Chondrocyte (in vitro differentiated cells): ENCODE measurements around the gene PTPRU. TPM values are rescaled to one million over a fixed set of nuclear protein-coding genes. Genes with fewer than 3 reads are reported as not detected.
A peak's percentile ranks its signal among the peaks of the same experiment; 100 is the strongest.

Experiments used
- DNase-seq: peaks from one replicate; pipeline ENCODE4 v3.0.0; 2021; ENCODE audit warnings: mixed read lengths, low spot score
- H3K27ac Mint-ChIP-seq: one replicate; pipeline ENCODE4 v1.8.0; 2021; ENCODE audit warnings: mild to moderate bottlenecking, moderate library complexity, mixed read lengths; ENCODE audit not compliant: unreplicated experiment
- H3K27me3 Mint-ChIP-seq: 2 replicates; pipeline ENCODE4 v1.8.0; 2021; ENCODE audit warnings: low read depth, mixed read lengths
- H3K36me3 Mint-ChIP-seq: 2 replicates; pipeline ENCODE4 v1.8.0; 2021; ENCODE audit warnings: low read depth, mixed read lengths
- H3K4me1 Mint-ChIP-seq: 2 replicates; pipeline ENCODE4 v1.8.0; 2021; ENCODE audit warnings: low read depth, mild to moderate bottlenecking, mixed read lengths
- H3K4me3 Mint-ChIP-seq: one replicate; pipeline ENCODE4 v1.8.0; 2021; ENCODE audit warnings: mild to moderate bottlenecking, moderate library complexity, mixed read lengths; ENCODE audit not compliant: unreplicated experiment
- H3K9me3 Mint-ChIP-seq: 2 replicates; pipeline ENCODE4 v1.8.0; 2021; ENCODE audit warnings: low read depth, mixed read lengths
- total RNA-seq: library from RNA; stranded (reverse); gene quantifications from 3 replicates; pipeline ENCODE4 v1.2.1, GENCODE V29; 2021
- TF ChIP-seq, protein P1 (sequence below): fragments of 200-600 bp; sonication (generic); IDR thresholded peaks from 2 replicates; pipeline ENCODE4 v1.5.0; 2021; ENCODE audit warnings: antibody characterized with exemption, mild to moderate bottlenecking, moderate library complexity

PTPRU gene
- total RNA-seq, 1 donor from 2014 or later: 12.6 TPM

DNA sequence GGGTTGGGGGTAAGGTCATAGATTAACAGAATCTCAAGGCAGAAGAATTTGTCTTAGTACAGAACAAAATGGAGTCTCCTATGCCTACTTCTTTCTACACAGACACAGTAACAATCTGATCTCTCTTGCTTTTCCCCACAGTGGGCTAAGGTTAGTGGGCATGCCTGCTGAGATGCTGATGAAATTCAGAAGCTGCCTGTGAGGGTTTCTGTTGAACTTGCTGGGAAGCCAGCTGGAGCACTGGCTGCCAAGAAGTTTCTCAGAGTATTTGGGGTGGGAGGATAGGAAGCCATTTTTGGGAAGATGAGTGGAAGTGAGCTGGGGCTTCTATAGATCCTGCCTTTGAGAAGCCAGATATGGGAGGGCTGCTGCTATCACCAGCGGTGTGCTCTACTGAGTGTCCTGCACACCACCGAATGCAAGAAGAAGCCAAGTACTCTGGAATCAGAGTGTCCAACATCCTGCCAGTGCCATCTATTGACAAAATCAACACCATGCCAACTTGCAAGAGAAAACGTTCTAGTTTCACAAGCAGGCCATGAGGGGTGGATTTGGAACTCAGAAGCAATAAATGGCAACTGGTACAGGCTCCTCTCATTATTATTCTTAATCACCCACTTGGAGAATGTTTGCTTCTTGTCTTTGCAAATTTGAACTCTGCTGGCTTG, 102.7 kb downstream of the PTPRU start:
- no peak for DNase-seq
- no peaks in the 10 kb centered on the region for H3K4me1 Mint-ChIP-seq
- H3K36me3 Mint-ChIP-seq: no peaks in the 10 kb centered on the region
- H3K27me3 Mint-ChIP-seq: peaks cover 53% of the 10 kb centered on the region
- H3K4me3 Mint-ChIP-seq: no peak overlapping the region
- TF ChIP-seq, protein P1, sequence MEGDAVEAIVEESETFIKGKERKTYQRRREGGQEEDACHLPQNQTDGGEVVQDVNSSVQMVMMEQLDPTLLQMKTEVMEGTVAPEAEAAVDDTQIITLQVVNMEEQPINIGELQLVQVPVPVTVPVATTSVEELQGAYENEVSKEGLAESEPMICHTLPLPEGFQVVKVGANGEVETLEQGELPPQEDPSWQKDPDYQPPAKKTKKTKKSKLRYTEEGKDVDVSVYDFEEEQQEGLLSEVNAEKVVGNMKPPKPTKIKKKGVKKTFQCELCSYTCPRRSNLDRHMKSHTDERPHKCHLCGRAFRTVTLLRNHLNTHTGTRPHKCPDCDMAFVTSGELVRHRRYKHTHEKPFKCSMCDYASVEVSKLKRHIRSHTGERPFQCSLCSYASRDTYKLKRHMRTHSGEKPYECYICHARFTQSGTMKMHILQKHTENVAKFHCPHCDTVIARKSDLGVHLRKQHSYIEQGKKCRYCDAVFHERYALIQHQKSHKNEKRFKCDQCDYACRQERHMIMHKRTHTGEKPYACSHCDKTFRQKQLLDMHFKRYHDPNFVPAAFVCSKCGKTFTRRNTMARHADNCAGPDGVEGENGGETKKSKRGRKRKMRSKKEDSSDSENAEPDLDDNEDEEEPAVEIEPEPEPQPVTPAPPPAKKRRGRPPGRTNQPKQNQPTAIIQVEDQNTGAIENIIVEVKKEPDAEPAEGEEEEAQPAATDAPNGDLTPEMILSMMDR: peak; percentile 35
- no peak overlapping the region for H3K27ac Mint-ChIP-seq
- no peaks in the 10 kb centered on the region for H3K9me3 Mint-ChIP-seq

DNA sequence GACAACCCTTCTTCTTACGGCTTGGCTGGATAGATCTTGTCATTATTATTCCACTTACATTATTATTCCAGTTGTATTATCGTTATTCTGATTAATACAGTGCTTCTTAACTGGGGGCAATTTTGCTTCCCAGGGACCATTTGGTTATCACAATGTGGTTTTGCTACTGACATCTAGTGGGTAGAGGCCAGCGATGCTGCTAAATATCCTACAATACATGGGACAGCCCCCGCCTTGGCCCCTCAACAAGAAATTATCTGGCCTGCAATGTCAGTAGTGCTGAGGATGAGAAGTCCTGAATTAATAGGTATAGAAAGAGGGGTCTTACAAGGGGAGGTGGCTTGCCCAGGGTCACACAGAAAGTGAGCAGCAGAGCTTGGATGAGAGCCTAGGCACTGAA, 105.6 kb downstream of the PTPRU start:
- Mint-ChIP-seq H3K9me3 (no peaks in the 10 kb centered on the region), H3K27ac (no peak overlapping the region), H3K27me3 (peaks cover 59% of the 10 kb centered on the region), H3K4me3 (no peak overlapping the region), H3K36me3 (no peaks in the 10 kb centered on the region), H3K4me1 (no peaks in the 10 kb centered on the region)
- TF ChIP-seq, protein P1: peak; percentile 68
- DNase-seq: no peak

DNA sequence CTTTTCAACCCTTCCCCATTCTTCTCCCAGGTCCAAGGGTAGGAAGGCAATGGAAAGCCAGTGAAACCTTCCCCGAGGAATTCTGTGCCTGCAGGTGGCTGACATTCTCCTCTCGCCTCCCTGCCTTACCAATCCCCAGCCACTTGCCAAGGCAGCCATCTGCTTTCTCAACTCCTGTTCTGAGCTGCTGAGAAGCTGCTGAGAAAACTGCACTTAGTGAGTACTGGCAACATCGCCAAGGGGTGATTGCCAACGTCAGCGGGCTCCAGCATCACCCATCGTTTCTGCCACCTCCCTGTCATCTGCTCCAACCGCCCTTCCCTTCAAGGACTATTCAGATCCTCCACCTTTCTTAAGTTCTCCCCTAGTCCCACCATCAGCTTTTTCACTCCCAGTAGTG, 106.0 kb downstream of the PTPRU start:
- no peak for DNase-seq
- Mint-ChIP-seq H3K27me3 (peaks cover 55% of the 10 kb centered on the region), H3K4me1 (no peaks in the 10 kb centered on the region), H3K9me3 (no peaks in the 10 kb centered on the region), H3K36me3 (no peaks in the 10 kb centered on the region), H3K4me3 (no peak overlapping the region), H3K27ac (no peak overlapping the region)
- TF ChIP-seq, protein P1: no peak

DNA sequence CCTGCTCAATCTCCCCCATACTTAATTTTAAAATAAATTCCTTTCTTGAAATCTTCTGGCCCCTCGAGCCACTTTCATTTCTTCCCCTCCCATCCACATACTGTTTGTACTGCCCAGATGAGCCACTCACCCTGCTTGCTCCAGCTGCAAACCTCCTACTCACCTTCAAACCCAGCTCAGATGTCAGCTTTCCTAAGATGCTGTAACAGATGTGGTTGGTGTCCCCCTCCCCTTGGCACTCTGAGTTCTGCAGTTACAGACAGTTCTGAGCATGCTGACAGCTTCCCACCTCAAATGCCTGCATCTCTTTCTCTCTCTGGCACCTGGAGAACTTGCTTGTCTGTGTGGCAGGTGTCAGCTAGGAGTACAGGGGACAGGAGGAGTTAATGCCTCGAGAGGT, 106.7 kb downstream of the PTPRU start:
- Mint-ChIP-seq H3K27me3 (peaks cover 52% of the 10 kb centered on the region), H3K4me1 (no peaks in the 10 kb centered on the region), H3K9me3 (peaks cover 3% of the 10 kb centered on the region), H3K36me3 (no peaks in the 10 kb centered on the region), H3K27ac (no peak overlapping the region), H3K4me3 (no peak overlapping the region)
- no peak for DNase-seq
- TF ChIP-seq, protein P1: no peak

DNA sequence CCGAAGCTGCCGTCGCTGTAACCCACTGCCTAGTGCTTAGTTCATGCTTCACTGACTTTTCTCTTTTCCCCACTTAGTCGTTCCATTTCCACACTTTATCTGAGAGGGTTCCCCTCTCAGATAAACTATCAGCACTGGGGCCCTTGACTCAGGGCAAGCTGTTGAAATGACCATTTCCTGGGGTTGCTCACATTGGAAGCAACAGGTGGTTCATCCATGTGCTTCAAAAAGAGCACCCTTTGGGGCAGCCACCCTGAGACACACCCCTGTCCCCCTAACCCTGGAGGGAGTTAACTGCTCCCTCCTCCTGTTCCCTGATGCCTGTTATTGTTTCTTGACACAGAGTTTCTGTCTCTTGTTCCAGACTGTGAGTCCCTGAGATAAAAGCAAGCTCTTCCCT, 107.2 kb downstream of the PTPRU start:
- TF ChIP-seq, protein P1: no peak
- no peak for DNase-seq
- Mint-ChIP-seq H3K27ac (no peak overlapping the region), H3K36me3 (no peaks in the 10 kb centered on the region), H3K9me3 (peaks cover 4% of the 10 kb centered on the region), H3K27me3 (peaks cover 55% of the 10 kb centered on the region), H3K4me3 (no peak overlapping the region), H3K4me1 (no peaks in the 10 kb centered on the region)
